Vagina (tissue), 2 donors: Measurements from ENCODE around the gene TOMM5.

Experiments used
- CTCF ChIP-seq, 3 experiments: fragments of 450-650 bp in 2 of 3; fragments of 200-600 bp in 1 of 3; sonication (generic) in 1 of 3; IDR thresholded peaks; one replicate each; pipeline ENCODE4 v1.5.1; 2017 to 2019; ENCODE audit warnings: antibody characterized with exemption in 3 of 3, mild to moderate bottlenecking in 2 of 3, moderate library complexity in 2 of 3
- POLR2A ChIP-seq, 2 donors: fragments of 450-650 bp; IDR thresholded peaks; one replicate each; pipeline ENCODE4 v1.6.1; 2017; ENCODE audit warnings: antibody characterized with exemption in 2 of 2, mild to moderate bottlenecking in 2 of 2, moderate library complexity in 2 of 2

- TF ChIP-seq CTCF (IDR thresholded peaks at IDR 0.05): no peak
- no peak for TF ChIP-seq POLR2A (IDR thresholded peaks at IDR 0.05)
Observed at GRCh38 chr9:37574241-37574721, 18.1 kb downstream of the TOMM5 start.
